ENCODE results near the gene HCLS1. TPM values are rescaled to one million over a fixed set of nuclear protein-coding genes. Genes with fewer than 3 reads are reported as not detected.
"Not testable (repeated sequence)": the region's sequence is repeated elsewhere in the genome, so short reads cannot be mapped to it uniquely, and the experiment has no call there.

The HCLS1 gene
- total RNA-seq, 1 donor from 2014 or later = 0.82 TPM

DNA sequence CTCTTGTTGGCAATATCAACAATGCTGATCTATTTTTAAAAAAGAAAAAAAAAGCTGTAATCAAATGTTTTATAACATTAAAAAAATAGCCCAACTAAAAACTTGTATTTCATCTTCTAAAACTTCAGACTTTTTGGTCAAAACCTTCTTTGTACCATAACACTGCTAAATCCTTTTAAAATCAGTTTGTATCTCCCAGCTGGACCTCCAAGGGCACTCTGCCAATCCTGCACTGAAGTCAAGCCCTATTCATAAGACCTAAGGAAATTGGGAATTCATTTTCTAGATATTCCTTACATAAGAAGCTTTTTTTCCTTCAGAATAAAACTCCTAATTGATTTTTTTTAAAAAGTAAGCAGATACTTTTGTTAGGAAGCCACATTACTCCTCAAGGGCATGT is 38.2 kb upstream of the HCLS1 start:
- peaks cover 16% of the 10 kb centered on the region for H3K4me1 Mint-ChIP-seq (ENCODE audit: low read depth)
- H3K4me3 Mint-ChIP-seq (ENCODE audit: unreplicated experiment) = no peak overlapping the region
- no peaks in the 10 kb centered on the region for H3K27me3 Mint-ChIP-seq (ENCODE audit: low read depth)
- DNase-seq (ENCODE audit: low spot score) = no peak
- TF ChIP-seq, protein P1, sequence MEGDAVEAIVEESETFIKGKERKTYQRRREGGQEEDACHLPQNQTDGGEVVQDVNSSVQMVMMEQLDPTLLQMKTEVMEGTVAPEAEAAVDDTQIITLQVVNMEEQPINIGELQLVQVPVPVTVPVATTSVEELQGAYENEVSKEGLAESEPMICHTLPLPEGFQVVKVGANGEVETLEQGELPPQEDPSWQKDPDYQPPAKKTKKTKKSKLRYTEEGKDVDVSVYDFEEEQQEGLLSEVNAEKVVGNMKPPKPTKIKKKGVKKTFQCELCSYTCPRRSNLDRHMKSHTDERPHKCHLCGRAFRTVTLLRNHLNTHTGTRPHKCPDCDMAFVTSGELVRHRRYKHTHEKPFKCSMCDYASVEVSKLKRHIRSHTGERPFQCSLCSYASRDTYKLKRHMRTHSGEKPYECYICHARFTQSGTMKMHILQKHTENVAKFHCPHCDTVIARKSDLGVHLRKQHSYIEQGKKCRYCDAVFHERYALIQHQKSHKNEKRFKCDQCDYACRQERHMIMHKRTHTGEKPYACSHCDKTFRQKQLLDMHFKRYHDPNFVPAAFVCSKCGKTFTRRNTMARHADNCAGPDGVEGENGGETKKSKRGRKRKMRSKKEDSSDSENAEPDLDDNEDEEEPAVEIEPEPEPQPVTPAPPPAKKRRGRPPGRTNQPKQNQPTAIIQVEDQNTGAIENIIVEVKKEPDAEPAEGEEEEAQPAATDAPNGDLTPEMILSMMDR (IDR thresholded peaks at IDR 0.05) = no peak
- H3K27ac Mint-ChIP-seq (ENCODE audit: unreplicated experiment) = no peak overlapping the region
- peaks cover 18% of the 10 kb centered on the region for H3K36me3 Mint-ChIP-seq (ENCODE audit: low read depth)
- H3K9me3 Mint-ChIP-seq (ENCODE audit: low read depth) = peaks cover 2% of the 10 kb centered on the region

DNA sequence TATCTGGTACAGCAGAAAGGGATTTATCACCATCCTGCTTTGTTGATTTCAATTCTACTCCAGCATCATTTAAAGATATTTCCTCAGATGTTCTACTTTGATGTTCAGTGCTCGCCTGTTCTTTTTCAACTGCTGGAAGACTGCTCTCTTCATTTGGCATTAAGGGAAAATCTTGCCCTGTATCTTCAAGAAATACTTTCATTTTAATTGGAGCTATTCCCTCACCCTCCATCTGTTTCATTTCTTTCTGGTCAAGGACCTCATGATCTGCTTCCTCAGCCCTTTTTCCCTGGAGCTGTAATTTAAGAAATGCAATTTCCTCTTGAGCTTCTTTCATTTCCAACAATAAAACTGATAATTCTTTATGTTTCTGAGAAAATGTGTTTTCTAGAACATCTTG is 37.8 kb upstream of the HCLS1 start:
- peaks cover 16% of the 10 kb centered on the region for H3K36me3 Mint-ChIP-seq (ENCODE audit: low read depth)
- H3K4me1 Mint-ChIP-seq (ENCODE audit: low read depth) = peaks cover 16% of the 10 kb centered on the region
- H3K9me3 Mint-ChIP-seq (ENCODE audit: low read depth) = no peaks in the 10 kb centered on the region
- H3K4me3 Mint-ChIP-seq (ENCODE audit: unreplicated experiment) = no peak overlapping the region
- TF ChIP-seq, protein P1 (IDR thresholded peaks at IDR 0.05) = no peak
- H3K27ac Mint-ChIP-seq (ENCODE audit: unreplicated experiment) = no peak overlapping the region
- no peak for DNase-seq (ENCODE audit: low spot score)
- no peaks in the 10 kb centered on the region for H3K27me3 Mint-ChIP-seq (ENCODE audit: low read depth)

DNA sequence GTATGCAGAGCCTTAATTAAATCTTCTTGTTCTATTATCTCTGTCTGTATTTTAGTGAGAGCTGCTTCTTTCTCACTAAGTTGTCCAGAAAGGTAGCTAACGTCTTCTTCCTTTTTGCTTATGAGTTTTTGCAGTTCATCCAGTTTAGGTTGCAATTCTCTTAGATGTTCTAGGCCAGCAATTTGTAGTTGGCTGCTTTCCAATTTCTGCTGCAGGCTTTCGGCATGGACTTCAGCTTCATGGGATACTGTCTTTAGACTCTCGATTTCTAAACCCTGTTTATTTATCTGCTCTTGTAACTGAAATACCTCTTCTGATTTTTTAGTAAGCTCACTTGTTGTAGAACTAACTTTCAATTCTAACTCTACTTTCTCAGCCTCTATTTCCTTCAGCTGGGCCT is 35.5 kb upstream of the HCLS1 start:
- Mint-ChIP-seq H3K4me1 (ENCODE audit: low read depth) (peaks cover 16% of the 10 kb centered on the region), H3K4me3 (ENCODE audit: unreplicated experiment) (no peak overlapping the region), H3K27ac (ENCODE audit: unreplicated experiment) (no peak overlapping the region), H3K36me3 (ENCODE audit: low read depth) (peaks cover 25% of the 10 kb centered on the region), H3K27me3 (ENCODE audit: low read depth) (no peaks in the 10 kb centered on the region), H3K9me3 (ENCODE audit: low read depth) (no peaks in the 10 kb centered on the region)
- TF ChIP-seq, protein P1 (IDR thresholded peaks at IDR 0.05) = no peak
- DNase-seq (ENCODE audit: low spot score) = no peak

DNA sequence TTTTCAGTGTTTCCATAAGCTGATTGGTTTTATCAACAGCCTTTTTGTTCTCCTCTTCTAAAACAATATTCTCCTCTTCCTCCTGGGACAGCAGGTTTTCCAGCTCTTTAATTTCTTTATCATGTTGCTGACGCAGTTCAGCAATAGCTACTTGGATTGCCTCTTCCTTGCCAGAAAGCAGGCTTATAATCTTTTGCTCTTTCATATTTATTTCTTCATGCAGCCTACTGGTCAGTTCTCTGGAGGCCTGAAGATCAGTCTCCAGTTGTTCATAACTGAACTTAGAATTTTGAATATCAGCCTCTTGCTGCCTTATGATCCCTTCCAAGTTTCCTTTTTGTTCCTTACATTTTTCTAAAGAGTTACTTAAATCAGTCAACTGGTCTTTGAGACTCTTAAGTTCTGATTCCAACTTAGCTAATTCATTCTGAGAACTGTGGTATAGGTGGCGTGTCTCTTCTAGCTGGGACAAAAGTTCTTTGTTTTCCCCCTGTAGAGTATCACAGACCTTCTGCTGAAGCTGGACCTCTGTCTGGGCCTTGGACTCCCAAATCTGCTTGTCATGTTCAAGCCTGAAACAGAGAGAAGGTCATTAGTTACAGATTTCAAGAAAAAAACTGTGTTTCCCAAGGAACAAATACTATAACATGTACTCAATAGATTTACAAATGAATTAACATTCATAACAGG is 31.5 kb upstream of the HCLS1 start:
- H3K27me3 Mint-ChIP-seq (ENCODE audit: low read depth) = no peaks in the 10 kb centered on the region
- no peaks in the 10 kb centered on the region for H3K9me3 Mint-ChIP-seq (ENCODE audit: low read depth)
- no peaks in the 10 kb centered on the region for H3K4me1 Mint-ChIP-seq (ENCODE audit: low read depth)
- no peak overlapping the region for H3K4me3 Mint-ChIP-seq (ENCODE audit: unreplicated experiment)
- TF ChIP-seq, protein P1 (IDR thresholded peaks at IDR 0.05) = no peak
- no peak overlapping the region for H3K27ac Mint-ChIP-seq (ENCODE audit: unreplicated experiment)
- DNase-seq (ENCODE audit: low spot score) = no peak
- peaks cover 26% of the 10 kb centered on the region for H3K36me3 Mint-ChIP-seq (ENCODE audit: low read depth)

DNA sequence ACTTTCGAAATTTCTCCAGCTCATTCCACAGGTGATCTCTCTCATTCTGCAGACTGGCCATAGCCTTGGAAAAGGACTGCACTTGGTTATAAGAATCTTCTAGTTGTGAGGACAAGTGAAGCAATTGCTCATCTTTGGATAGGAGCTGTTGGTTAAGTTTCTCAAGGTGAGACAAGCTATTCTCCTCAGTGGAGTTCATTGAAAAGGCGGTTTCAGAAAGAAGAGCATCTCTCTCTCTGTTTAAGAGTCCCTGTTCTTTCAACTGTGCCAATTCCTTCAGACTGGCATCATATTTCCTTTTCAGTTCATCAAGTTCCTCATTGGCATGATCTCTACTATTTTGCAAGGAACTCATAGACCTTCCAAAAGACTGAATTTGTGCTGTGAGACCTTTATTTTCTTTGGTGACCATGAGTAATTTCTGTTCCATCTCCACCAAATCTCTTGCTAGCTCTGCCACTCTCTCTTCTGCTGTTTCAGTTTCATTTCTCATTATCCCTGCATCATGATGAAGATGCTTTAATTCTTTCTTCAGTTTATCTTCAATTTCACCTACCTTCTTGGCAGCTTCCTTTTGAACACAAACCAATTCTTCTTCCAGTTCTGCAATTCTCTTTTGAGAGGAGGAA is 30.2 kb upstream of the HCLS1 start:
- Mint-ChIP-seq H3K4me1 (ENCODE audit: low read depth) (no peaks in the 10 kb centered on the region), H3K27ac (ENCODE audit: unreplicated experiment) (no peak overlapping the region), H3K27me3 (ENCODE audit: low read depth) (no peaks in the 10 kb centered on the region), H3K4me3 (ENCODE audit: unreplicated experiment) (no peak overlapping the region), H3K36me3 (ENCODE audit: low read depth) (peaks cover 35% of the 10 kb centered on the region), H3K9me3 (ENCODE audit: low read depth) (peaks cover 9% of the 10 kb centered on the region)
- TF ChIP-seq, protein P1 (IDR thresholded peaks at IDR 0.05) = no peak
- DNase-seq (ENCODE audit: low spot score) = no peak

DNA sequence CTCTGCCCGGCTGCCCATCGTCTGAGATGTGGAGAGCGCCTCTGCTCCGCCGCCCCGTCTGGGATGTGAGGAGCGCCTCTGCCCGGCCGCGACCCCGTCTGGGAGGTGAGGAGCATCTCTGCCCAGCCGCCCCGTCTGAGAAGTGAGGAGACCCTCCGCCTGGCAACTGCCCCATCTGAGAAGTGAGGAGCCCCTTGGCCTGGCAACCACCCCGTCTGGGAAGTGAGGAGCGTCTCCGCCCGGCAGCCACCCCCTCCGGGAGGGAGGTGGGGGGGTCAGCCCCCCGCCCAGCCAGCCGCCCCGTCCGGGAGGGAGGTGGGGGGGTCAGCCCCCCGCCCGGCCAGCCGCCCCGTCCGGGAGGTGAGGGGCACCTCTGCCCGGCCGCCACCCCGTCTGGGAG is 28.0 kb upstream of the HCLS1 start:
- H3K36me3 Mint-ChIP-seq (ENCODE audit: low read depth) = peaks cover 47% of the 10 kb centered on the region
- H3K27ac Mint-ChIP-seq (ENCODE audit: unreplicated experiment) = not testable (repeated sequence)

More for the DNA sequence above, 28.0 kb upstream of the HCLS1 start:
- peaks cover 20% of the 10 kb centered on the region for H3K9me3 Mint-ChIP-seq (ENCODE audit: low read depth)
- H3K4me3 Mint-ChIP-seq (ENCODE audit: unreplicated experiment); DNase-seq (ENCODE audit: low spot score); H3K4me1 Mint-ChIP-seq (ENCODE audit: low read depth); H3K27me3 Mint-ChIP-seq (ENCODE audit: low read depth): not testable (repeated sequence)
